OCI-LY3 (cell line): ENCODE measurements around the gene TSN.

Experiments
- EZH2phosphoT487 ChIP-seq: fragments of 200-600 bp; shearing (Covaris generic); IDR thresholded peaks from 2 replicates; pipeline ENCODE4 v1.6.1; 2018; ENCODE audit warnings: antibody characterized with exemption, mixed run types, low read depth
- TF ChIP-seq, protein P1 (sequence below): fragments of 200-600, 300-600 bp; sonication (generic); IDR thresholded peaks from 2 replicates; pipeline ENCODE4 v1.5.1; 2014; ENCODE audit warnings: antibody characterized with exemption, low read length, low read depth

- TF ChIP-seq EZH2phosphoT487 = no peak
- TF ChIP-seq, protein P1, sequence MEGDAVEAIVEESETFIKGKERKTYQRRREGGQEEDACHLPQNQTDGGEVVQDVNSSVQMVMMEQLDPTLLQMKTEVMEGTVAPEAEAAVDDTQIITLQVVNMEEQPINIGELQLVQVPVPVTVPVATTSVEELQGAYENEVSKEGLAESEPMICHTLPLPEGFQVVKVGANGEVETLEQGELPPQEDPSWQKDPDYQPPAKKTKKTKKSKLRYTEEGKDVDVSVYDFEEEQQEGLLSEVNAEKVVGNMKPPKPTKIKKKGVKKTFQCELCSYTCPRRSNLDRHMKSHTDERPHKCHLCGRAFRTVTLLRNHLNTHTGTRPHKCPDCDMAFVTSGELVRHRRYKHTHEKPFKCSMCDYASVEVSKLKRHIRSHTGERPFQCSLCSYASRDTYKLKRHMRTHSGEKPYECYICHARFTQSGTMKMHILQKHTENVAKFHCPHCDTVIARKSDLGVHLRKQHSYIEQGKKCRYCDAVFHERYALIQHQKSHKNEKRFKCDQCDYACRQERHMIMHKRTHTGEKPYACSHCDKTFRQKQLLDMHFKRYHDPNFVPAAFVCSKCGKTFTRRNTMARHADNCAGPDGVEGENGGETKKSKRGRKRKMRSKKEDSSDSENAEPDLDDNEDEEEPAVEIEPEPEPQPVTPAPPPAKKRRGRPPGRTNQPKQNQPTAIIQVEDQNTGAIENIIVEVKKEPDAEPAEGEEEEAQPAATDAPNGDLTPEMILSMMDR = no peak
Observed at GRCh38 chr2:121791290-121791689, 35.8 kb downstream of the TSN start.
